ENCODE measurements around the gene PLXDC2. TPM values are rescaled to one million over a fixed set of nuclear protein-coding genes. Genes with fewer than 3 reads are reported as not detected.

PLXDC2 gene
- total RNA-seq, 1 donor from 2014 or later = 0.86 TPM

DNA sequence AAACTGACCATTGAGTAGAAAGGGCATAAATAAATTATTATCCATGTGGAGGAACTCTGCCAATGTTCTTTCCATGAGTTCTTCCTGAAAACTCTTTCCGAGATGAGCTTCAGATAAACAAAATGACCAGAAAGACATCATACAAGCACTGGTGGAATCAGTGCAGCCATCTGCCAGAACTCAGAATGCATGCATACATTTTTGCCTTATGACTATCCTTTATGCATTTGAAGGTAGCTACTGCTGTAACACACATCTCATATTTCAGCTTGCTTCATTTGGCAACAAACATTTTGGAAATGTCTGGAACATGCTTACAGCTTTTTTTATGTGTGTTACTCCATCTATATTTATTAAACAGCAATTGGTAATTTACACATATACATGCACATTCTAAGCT lies 448.9 kb downstream of the PLXDC2 start:
- TF ChIP-seq, protein P1, sequence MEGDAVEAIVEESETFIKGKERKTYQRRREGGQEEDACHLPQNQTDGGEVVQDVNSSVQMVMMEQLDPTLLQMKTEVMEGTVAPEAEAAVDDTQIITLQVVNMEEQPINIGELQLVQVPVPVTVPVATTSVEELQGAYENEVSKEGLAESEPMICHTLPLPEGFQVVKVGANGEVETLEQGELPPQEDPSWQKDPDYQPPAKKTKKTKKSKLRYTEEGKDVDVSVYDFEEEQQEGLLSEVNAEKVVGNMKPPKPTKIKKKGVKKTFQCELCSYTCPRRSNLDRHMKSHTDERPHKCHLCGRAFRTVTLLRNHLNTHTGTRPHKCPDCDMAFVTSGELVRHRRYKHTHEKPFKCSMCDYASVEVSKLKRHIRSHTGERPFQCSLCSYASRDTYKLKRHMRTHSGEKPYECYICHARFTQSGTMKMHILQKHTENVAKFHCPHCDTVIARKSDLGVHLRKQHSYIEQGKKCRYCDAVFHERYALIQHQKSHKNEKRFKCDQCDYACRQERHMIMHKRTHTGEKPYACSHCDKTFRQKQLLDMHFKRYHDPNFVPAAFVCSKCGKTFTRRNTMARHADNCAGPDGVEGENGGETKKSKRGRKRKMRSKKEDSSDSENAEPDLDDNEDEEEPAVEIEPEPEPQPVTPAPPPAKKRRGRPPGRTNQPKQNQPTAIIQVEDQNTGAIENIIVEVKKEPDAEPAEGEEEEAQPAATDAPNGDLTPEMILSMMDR (conservative IDR thresholded peaks at IDR 0.05; ENCODE audit: low read depth, low read length) = no peak
- no peak overlapping the region for H3K4me3 ChIP-seq (ENCODE audit: low read depth, low read length)
- no peak for DNase-seq (ENCODE audit: low read depth)

DNA sequence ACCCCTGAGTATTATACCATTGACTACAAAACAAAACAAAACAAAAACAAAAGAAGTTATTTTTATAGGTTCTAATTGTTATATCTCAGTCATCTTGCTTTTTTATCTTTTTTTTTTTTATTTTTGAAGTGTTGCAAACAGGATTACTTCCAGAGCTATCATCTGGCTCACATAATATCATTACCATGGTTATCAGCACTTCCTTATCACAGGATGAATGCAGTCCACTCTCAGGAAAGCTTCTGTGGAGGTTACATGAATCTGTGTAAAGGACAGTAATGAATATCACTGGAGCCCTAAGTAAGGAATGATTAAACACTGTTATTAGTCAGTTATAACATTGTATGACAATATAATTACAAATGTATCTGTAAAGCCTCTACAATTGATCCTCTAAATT lies 451.5 kb downstream of the PLXDC2 start:
- TF ChIP-seq, protein P1 (conservative IDR thresholded peaks at IDR 0.05; ENCODE audit: low read depth, low read length) = no peak
- no peak overlapping the region for H3K4me3 ChIP-seq (ENCODE audit: low read depth, low read length)
- DNase-seq (ENCODE audit: low read depth) = no peak

DNA sequence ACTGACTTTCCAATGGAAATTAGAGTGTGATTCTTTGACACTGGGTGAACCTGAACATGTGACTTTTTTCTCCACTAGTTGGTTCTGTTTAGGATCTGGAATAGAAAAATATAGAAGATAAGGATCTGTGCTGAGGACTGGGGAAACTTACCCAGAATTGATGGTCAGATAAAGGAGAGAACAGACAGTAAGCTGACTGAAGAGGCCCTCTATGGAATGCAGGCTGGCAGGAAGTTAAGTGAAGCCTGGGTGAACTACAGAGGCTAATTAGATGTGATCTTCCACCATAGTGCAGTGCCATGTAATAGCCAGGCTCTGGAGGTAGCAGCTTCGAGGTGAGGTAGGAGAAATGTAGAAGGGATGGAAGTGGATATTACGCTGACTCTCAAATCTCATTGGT lies 455.3 kb downstream of the PLXDC2 start:
- TF ChIP-seq, protein P1 (conservative IDR thresholded peaks at IDR 0.05; ENCODE audit: low read depth, low read length) = no peak
- DNase-seq (ENCODE audit: low read depth) = no peak
- no peak overlapping the region for H3K4me3 ChIP-seq (ENCODE audit: low read depth, low read length)

DNA sequence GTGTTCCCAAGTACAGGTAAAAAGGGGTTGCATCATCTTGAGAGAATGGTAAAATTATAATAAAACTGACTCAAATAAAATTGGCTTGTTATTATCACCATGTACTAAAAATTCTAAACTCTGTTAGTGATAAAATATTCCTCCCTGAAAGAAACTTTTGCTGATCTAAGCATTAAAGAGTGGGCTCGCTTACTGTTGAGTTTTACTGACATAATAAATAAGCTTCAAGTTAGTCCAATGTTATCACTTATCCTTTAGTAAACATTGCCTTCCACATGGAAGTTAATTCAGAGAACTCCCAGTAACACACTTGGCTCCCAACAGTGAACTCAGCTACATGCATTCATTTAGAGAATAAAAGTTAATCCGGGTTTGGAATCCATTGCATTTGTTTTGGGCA lies 456.4 kb downstream of the PLXDC2 start:
- no peak overlapping the region for H3K4me3 ChIP-seq (ENCODE audit: low read depth, low read length)
- DNase-seq (ENCODE audit: low read depth) = no peak
- TF ChIP-seq, protein P1 (conservative IDR thresholded peaks at IDR 0.05; ENCODE audit: low read depth, low read length) = no peak

DNA sequence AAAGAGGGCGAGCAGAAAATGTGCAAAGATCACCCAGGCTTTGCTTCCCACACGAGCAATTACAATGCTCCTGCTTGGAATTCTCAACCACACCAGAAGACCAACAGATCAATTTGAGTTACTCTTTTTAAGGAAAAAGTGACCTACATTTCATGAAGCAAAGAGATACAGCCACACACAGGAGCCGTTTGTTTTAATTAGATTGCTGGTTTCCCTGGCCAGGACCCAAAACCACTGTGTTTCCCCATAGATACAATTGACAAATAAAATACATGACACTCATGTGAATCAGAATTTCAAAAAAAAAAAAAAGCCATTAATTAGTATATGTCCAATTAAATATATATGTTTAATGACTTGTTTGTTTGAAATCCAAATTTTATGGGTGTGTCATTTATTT lies 458.3 kb downstream of the PLXDC2 start:
- no peak for DNase-seq (ENCODE audit: low read depth)
- TF ChIP-seq, protein P1 (conservative IDR thresholded peaks at IDR 0.05; ENCODE audit: low read depth, low read length) = no peak
- no peak overlapping the region for H3K4me3 ChIP-seq (ENCODE audit: low read depth, low read length)

DNA sequence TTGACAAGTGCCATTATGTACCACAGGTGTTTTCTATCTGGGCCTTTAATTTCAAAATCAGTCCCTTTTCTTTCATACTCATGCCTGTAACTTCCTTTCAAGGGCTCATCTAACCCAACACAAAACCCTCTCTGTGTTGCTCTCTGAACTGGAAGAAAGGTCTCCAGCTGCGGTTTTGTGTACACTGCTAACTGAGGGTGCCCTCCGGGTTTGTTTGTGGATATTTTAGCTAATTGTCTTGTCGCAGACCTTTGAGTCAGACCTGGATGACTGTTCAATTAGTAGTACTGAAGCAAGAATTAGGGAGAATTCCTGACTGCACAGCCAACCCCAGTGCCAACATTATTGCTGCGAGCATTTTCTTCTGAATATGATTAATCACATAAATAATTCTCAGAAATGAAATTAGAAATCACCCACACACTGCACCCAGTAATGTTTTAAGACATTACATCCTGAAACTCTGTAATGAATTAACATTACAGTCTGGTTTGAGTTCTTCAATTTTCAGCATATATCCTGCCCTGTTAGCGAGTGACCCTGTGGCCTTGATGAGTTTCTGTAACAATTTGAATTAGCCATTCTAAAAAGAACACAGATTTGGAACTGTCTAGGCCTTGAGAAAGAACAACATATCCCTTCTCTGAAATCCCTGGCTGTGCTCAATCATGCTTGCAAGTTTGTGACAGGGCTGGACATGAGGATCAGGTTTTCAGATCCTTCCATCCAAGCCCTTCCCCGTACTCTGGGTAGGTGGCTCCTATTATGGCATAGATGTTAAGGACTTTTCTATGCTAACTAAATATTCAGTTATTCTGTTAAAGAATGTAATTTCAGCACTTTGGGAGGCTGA lies 460.1 kb downstream of the PLXDC2 start:
- no peak overlapping the region for H3K4me3 ChIP-seq (ENCODE audit: low read depth, low read length)
- no peak for DNase-seq (ENCODE audit: low read depth)
- TF ChIP-seq, protein P1 (conservative IDR thresholded peaks at IDR 0.05; ENCODE audit: low read depth, low read length) = no peak

DNA sequence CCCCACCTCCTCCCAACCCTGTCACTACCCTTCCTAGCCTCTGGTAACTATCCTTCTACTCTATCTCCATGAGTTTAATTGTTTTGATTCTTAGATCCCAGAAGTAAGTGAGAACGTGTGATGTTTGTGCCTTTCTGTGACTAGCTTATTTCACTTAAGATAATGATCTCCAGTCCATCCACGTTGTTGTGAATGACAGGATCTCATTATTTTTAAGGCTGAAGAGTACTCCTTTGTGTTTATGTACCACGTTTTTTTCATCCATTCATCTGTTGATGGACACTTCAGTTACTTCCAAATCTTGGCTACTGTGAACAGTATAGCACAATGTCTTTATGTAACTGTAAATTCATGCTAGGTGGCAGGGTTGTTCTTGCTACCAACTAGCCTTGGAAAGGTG lies 461.6 kb downstream of the PLXDC2 start:
- no peak for DNase-seq (ENCODE audit: low read depth)
- TF ChIP-seq, protein P1 (conservative IDR thresholded peaks at IDR 0.05; ENCODE audit: low read depth, low read length) = no peak
- H3K4me3 ChIP-seq (ENCODE audit: low read depth, low read length) = no peak overlapping the region

Measured in epithelial cell of proximal tubule (primary cell).